Gastroesophageal sphincter (tissue), 4 donors: ENCODE measurements around the gene SCRT2. TPM values are rescaled to one million over a fixed set of nuclear protein-coding genes. Genes with fewer than 3 reads are reported as not detected.
A peak's percentile ranks its signal among the peaks of the same experiment; 100 is the strongest.
"Not testable (repeated sequence)": the region's sequence is repeated elsewhere in the genome, so short reads cannot be mapped to it uniquely, and the experiment has no call there.

ENCODE experiments used
- ATAC-seq: fragments of 150-250 bp; one replicate; pipeline ENCODE4 v1.9.1; 2016; ENCODE audit warnings: mild to moderate bottlenecking, moderate library complexity
- H3K27ac ChIP-seq, 4 donors: fragments of 200-600 bp; sonication (generic) in 3 of 4; 1 replicate in 3 of 4; 2 replicates in 1 of 4; pipeline ENCODE4 v1.5.1; 2016 to 2019
- H3K27me3 ChIP-seq: fragments of 200-600 bp; sonication (generic); one replicate; pipeline ENCODE4 v1.5.1; 2019
- H3K36me3 ChIP-seq, 2 donors: fragments of 200-600 bp; sonication (generic); one replicate each; pipeline ENCODE4 v1.5.1; 2019; ENCODE audit warnings: control low read depth in 1 of 2
- H3K4me1 ChIP-seq, 3 donors: fragments of 200-600 bp; sonication (generic); 1 replicate in 2 of 3; 2 replicates in 1 of 3; pipeline ENCODE4 v1.5.1; 2016 to 2019; ENCODE audit warnings: control low read depth in 2 of 3
- H3K4me3 ChIP-seq, 2 donors: fragments of 200-600 bp; sonication (generic); one replicate each; pipeline ENCODE4 v1.5.1; 2019; ENCODE audit warnings: mild to moderate bottlenecking in 1 of 2, moderate library complexity in 1 of 2
- H3K9me3 ChIP-seq, 3 donors: fragments of 200-600 bp; sonication (generic); one replicate each; pipeline ENCODE4 v1.5.1; 2017 to 2019; ENCODE audit warnings: control low read depth in 2 of 3
- CTCF ChIP-seq, 4 experiments: fragments of 200-600 bp in 2 of 4; fragments of 450-650 bp in 2 of 4; sonication (generic) in 1 of 4; IDR thresholded peaks; one replicate each; pipeline ENCODE4 v1.5.1; 2017 to 2019; ENCODE audit warnings: antibody characterized with exemption in 4 of 4, mild to moderate bottlenecking in 2 of 4, moderate library complexity in 2 of 4
- EP300 ChIP-seq: sonication (generic); formaldehyde crosslinking; IDR thresholded peaks from one replicate; pipeline ENCODE4 v1.6.1; 2017; ENCODE audit warnings: antibody characterized with exemption, mild to moderate bottlenecking
- POLR2A ChIP-seq, 2 donors: fragments of 450-650 bp; IDR thresholded peaks; one replicate each; pipeline ENCODE4 v1.6.1; 2017; ENCODE audit warnings: antibody characterized with exemption in 2 of 2, mild to moderate bottlenecking in 2 of 2, moderate library complexity in 1 of 2
- POLR2AphosphoS5 ChIP-seq: sonication (generic); formaldehyde crosslinking; IDR thresholded peaks from one replicate; pipeline ENCODE4 v1.6.1; 2017; ENCODE audit warnings: antibody characterized with exemption
- WGBS, 2 donors: methylation state at CpG; one replicate each; pipeline ENCODE4 v1.1.5; 2018; ENCODE audit warnings: low coverage in 1 of 2; 5-methylcytosine and 5-hydroxymethylcytosine counted together
- total RNA-seq, 4 donors: library from RNA; depleted of rRNA; stranded (reverse); fragments of >200 nt; gene quantifications; one replicate each; pipeline ENCODE4 v1.1.0, GENCODE V29; 2016

Gene SCRT2
- not detected for total RNA-seq

GRCh38 chr20:675453-676314 lies at the start of gene SCRT2:
SCRT2 (minus strand) TSS chr20:675802; CDS start chr20:675601, 201 bp downstream.
- H3K27me3 ChIP-seq, result peaks cover 92% of the 10 kb centered on the region
- WGBS, 2 donors, result 0 to 3% methylated on average over 7 to 8 of the region's 69 CpGs

GRCh38 chr20:724797-725196 lies 49.2 kb upstream of the SCRT2 start:
- 75% methylated on average over 6 of the region's 7 CpGs; no CpG with 5 or more reads in 1 of the 2 donors for WGBS, 2 donors
- not testable (repeated sequence) for H3K4me3 ChIP-seq, H3K36me3 ChIP-seq, ATAC-seq, H3K27ac ChIP-seq, H3K9me3 ChIP-seq
- peaks cover 100% of the 10 kb centered on the region for H3K27me3 ChIP-seq
- peaks cover 0 to 12% (median 6%) of the 10 kb centered on the region in 3 donors for H3K4me1 ChIP-seq

More at GRCh38 chr20:675453-676314, at the start of gene SCRT2:
- Histone ChIP-seq H3K4me3 (peak within 1 kb of the TSS in 1 of 2 donors; percentile 26), H3K27ac (no peak within 1 kb of the TSS), H3K9me3 (no peaks in the 10 kb centered on the region), H3K4me1 (peaks cover 0 to 23% (median 10%) of the 10 kb centered on the region in 3 donors), H3K36me3 (no peaks in the 10 kb centered on the region)
- peak; percentile 94 for ATAC-seq
- TF ChIP-seq POLR2AphosphoS5, result no peak
- TF ChIP-seq EP300, result no peak
- no peak for TF ChIP-seq POLR2A (IDR thresholded peaks at IDR 0.05)
- TF ChIP-seq CTCF (IDR thresholded peaks at IDR 0.05), result no peak

- TF ChIP-seq CTCF (IDR thresholded peaks at IDR 0.05), result no peak
- TF ChIP-seq POLR2AphosphoS5, result no peak
- no peak for TF ChIP-seq POLR2A (IDR thresholded peaks at IDR 0.05)
- peaks cover 100% of the 10 kb centered on the region for H3K27me3 ChIP-seq
- H3K27ac ChIP-seq, result no peak overlapping the region
- 40% methylated on average over 2 of the region's 8 CpGs; no CpG with 5 or more reads in 1 of the 2 donors for WGBS, 2 donors
- H3K36me3 ChIP-seq, result no peaks in the 10 kb centered on the region
- peaks cover 0 to 11% (median 6%) of the 10 kb centered on the region in 3 donors for H3K4me1 ChIP-seq
- no peaks in the 10 kb centered on the region for H3K9me3 ChIP-seq
- no peak for ATAC-seq
- no peak overlapping the region for H3K4me3 ChIP-seq
Observed at GRCh38 chr20:723756-724155, 48.2 kb upstream of the SCRT2 start.

GRCh38 chr20:722822-723644 lies 47.4 kb upstream of the SCRT2 start:
- no peak overlapping the region for H3K4me3 ChIP-seq
- H3K27me3 ChIP-seq, result peaks cover 99% of the 10 kb centered on the region
- no peak overlapping the region for H3K27ac ChIP-seq
- ATAC-seq, result no peak
- H3K36me3 ChIP-seq, result no peaks in the 10 kb centered on the region
- H3K9me3 ChIP-seq, result no peaks in the 10 kb centered on the region
- 70 to 83% methylated on average over 2 to 8 of the region's 11 CpGs for WGBS, 2 donors
- TF ChIP-seq POLR2AphosphoS5, result no peak
- TF ChIP-seq POLR2A (IDR thresholded peaks at IDR 0.05), result no peak
- TF ChIP-seq CTCF (IDR thresholded peaks at IDR 0.05), result no peak
- TF ChIP-seq EP300, result no peak
- H3K4me1 ChIP-seq, result peaks cover 0 to 4% (median under 1%) of the 10 kb centered on the region in 3 donors

- Histone ChIP-seq H3K4me3 (no peak overlapping the region), H3K9me3 (no peaks in the 10 kb centered on the region), H3K36me3 (no peaks in the 10 kb centered on the region), H3K4me1 (no peaks in the 10 kb centered on the region), H3K27me3 (peaks cover 98% of the 10 kb centered on the region), H3K27ac (no peak overlapping the region)
- 93 to 100% methylated on average over 2 of the region's 4 CpGs for WGBS, 2 donors
- no peak for TF ChIP-seq EP300
- TF ChIP-seq POLR2AphosphoS5, result no peak
- ATAC-seq, result no peak
Observed at GRCh38 chr20:721876-722275, 46.3 kb upstream of the SCRT2 start.
